BJ (cell line): ENCODE data around the gene STAT5A. TPM values are rescaled to one million over a fixed set of nuclear protein-coding genes. Genes with fewer than 3 reads are reported as not detected.
A peak's percentile ranks its signal among the peaks of the same experiment; 100 is the strongest.

Source experiments
- CTCF ChIA-PET: fragments of 350-600 bp; formaldehyde crosslinking; extraction: SDS; loops from one replicate; lab custom pipeline; 2021; ENCODE audit warnings: antibody characterized with exemption, inconsistent platforms; lab: Yijun Ruan, JAX
- POLR2A ChIA-PET: fragments of 300-600 bp; sonication (Branson Sonifier 250); formaldehyde crosslinking; extraction: SDS; loops from one replicate; lab custom pipeline; 2021; ENCODE audit warnings: antibody characterized with exemption; lab: Charles Lee
- DNase-seq: peaks from one replicate; pipeline ENCODE4 v3.0.0-alpha.2; 2011; ENCODE audit warnings: low read depth
- H3K27me3 ChIP-seq: 2 replicates; pipeline ENCODE4 v1.6.0; 2011; ENCODE audit warnings: low read length; ENCODE audit not compliant: control insufficient read depth, insufficient read depth
- H3K36me3 ChIP-seq: 2 replicates; pipeline ENCODE4 v1.5.1; 2011; ENCODE audit warnings: low read length; ENCODE audit not compliant: control insufficient read depth, insufficient read depth
- H3K4me3 ChIP-seq: 2 replicates; pipeline ENCODE4 v1.5.1; 2011; ENCODE audit warnings: low read depth, mild to moderate bottlenecking, control low read depth, low read length
- polyA plus RNA-seq: library from polyadenylated mRNA; depleted of rRNA; stranded (reverse); fragments of >200 nt; gene quantifications from 2 replicates; pipeline ENCODE4 v1.2.3, GENCODE V29; 2011
- TF ChIP-seq, protein P1 (sequence below): IDR thresholded peaks from 2 replicates; pipeline ENCODE4 v1.5.1; 2011; ENCODE audit warnings: low read depth, mild to moderate bottlenecking, control low read depth, inconsistent platforms, low read length, moderate library complexity; ENCODE audit not compliant: insufficient read depth

Gene STAT5A
- polyA plus RNA-seq, 1 experiment, result 17.2 TPM

DNA sequence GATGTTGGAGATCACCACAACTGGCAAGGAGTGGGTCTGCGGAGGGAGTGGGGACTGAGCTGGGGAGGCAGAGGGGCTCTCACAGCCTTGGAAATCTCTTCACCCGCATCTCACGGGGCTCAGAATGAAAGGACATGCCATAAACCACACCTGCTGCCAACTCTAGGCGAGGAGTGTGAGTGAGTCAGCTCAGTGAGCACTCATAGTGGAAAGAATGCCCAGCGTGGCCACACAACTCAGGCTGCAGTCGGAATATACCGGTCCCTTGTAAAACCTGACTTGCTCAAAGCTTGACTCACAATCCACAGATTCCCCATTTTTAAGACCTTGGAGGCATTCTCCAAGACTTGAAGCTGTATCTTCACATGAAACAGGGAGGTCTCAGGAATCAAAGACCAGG lies 36.7 kb downstream of the STAT5A start:
- CTCF ChIA-PET, result interaction anchor here (1.3 to 8.2 kb wide), 10 partner anchors 11 to 202 kb away, joined by 3 to 90 read pairs (median 4); partner anchors contain the start of genes CAVIN1 and STAT3
- peaks cover 15% of the 10 kb centered on the region for H3K36me3 ChIP-seq
- POLR2A ChIA-PET, result interaction anchor here (0.5 to 1.2 kb wide), 3 partner anchors 64 to 211 kb away, joined by 4 read pairs; partner anchors contain the start of genes CAVIN1 and NAGLU

DNA sequence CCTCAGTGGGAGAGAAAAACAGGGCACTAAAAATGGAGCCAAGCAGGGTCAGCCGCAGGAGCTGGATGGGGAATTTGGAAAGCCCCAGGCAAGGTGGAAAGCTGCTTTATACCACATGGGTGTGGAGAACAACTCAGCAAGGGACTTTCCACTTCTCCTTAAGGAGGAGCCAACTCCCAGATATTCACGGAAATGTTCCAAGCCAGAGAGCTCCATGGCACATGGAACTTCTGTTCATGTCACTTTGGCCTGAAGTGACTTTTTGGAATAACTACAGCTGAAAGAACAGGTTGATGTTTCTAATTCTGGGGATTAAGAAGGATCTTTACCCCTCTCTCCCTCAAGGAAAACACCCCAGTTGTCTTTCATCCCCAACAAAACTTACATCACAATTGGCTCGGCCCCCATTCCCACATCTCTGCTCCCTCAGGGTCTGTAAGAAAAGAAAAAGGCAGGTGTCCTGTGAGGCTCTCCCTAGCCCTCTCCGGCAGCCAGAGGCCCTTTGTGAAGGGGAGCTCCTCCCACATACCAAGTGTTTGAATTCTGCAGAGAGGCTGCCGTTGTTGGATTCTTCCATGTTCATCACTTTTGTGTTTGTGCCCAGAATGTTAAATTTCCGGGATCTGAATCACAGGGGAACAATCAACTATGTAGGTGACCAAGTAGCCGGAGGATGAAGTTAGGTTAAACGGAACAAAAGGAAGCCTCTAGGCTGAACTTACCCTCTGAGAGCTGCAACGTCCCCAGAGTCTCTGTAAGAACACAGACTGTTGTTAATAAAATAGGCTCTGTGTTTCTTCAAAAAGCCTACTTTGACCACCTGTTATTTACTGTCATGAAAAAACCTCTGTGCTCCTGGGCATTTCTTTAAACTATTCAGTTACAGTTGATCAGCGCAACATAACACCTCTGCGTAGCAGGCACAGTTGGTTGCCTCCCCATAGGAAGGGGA lies 41.0 kb downstream of the STAT5A start:
- ChIA-PET POLR2A (interaction anchor here (0.5 to 1.5 kb wide), 6 partner anchors 11 to 94 kb away, joined by 3 to 18 read pairs (median 4); partner anchors contain the start of genes CAVIN1 and STAT3), CTCF (interaction anchor here (1.0 to 8.2 kb wide), 7 partner anchors 11 to 198 kb away, joined by 3 to 90 read pairs (median 5); partner anchors contain the start of gene STAT3)
- H3K27me3 ChIP-seq, result no peaks in the 10 kb centered on the region
- TF ChIP-seq, protein P1, sequence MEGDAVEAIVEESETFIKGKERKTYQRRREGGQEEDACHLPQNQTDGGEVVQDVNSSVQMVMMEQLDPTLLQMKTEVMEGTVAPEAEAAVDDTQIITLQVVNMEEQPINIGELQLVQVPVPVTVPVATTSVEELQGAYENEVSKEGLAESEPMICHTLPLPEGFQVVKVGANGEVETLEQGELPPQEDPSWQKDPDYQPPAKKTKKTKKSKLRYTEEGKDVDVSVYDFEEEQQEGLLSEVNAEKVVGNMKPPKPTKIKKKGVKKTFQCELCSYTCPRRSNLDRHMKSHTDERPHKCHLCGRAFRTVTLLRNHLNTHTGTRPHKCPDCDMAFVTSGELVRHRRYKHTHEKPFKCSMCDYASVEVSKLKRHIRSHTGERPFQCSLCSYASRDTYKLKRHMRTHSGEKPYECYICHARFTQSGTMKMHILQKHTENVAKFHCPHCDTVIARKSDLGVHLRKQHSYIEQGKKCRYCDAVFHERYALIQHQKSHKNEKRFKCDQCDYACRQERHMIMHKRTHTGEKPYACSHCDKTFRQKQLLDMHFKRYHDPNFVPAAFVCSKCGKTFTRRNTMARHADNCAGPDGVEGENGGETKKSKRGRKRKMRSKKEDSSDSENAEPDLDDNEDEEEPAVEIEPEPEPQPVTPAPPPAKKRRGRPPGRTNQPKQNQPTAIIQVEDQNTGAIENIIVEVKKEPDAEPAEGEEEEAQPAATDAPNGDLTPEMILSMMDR, result no peak
- peak; percentile 52 for DNase-seq
- H3K36me3 ChIP-seq, result peaks cover 17% of the 10 kb centered on the region
- H3K4me3 ChIP-seq, result no peak overlapping the region

More for the DNA sequence above, 36.7 kb downstream of the STAT5A start:
- peak; percentile 73 for DNase-seq
- TF ChIP-seq, protein P1, result peak; percentile 9; the same call in 1 of the 2 replicates
- no peak overlapping the region for H3K4me3 ChIP-seq
- H3K27me3 ChIP-seq, result no peaks in the 10 kb centered on the region

DNA sequence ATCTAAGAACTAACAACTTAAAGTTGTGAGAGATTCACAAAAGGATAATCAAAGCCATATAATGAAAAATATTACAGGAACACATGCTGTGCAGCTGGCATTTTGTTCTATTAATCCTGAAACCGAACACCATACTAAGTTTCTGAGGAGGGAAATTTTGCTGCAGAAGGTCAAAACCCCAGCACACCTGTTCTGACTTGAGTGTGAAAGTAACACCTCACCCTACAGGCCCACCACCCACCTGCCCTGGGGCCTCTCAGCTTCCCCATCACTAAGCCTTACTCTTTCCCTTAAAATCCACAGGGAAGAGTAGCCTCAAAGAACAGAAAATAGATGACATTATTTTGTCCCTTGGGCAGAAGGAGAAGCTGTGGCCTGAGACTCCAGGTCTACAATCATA lies 44.8 kb downstream of the STAT5A start:
- Histone ChIP-seq H3K36me3 (peaks cover 21% of the 10 kb centered on the region), H3K27me3 (no peaks in the 10 kb centered on the region), H3K4me3 (no peak overlapping the region)
- TF ChIP-seq, protein P1, result no peak
- DNase-seq, result no peak
- ChIA-PET POLR2A (no interaction called here), CTCF (interaction anchor here (0.6 to 1.6 kb wide), 2 partner anchors 182 to 194 kb away, joined by 3 to 4 read pairs; no protein-coding TSS in a partner anchor)

DNA sequence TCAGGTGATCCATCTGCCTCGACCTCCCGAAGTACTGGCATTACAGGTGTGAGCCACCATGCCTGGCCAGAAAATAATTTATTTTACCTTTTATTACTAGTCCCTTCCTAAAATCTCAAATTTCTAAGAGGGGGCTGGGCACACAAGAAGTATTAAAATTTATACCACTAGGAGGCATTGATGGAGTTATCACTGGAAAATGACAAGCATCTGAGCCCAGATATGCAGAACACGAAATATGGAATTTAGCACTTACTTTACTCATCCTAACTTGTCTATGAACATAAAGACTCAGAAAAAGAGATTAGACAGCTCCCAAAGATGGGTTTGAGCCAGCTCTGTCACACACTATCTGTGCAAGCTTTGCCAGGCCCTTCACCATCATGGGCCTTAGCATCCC lies 46.4 kb downstream of the STAT5A start:
- Histone ChIP-seq H3K4me3 (no peak overlapping the region), H3K36me3 (peaks cover 29% of the 10 kb centered on the region), H3K27me3 (no peaks in the 10 kb centered on the region)
- TF ChIP-seq, protein P1, result no peak
- no peak for DNase-seq
- ChIA-PET POLR2A (no interaction called here), CTCF (interaction anchor here (0.9 to 1.6 kb wide), 2 partner anchors 13 to 193 kb away, joined by 4 to 5 read pairs; no protein-coding TSS in a partner anchor)

DNA sequence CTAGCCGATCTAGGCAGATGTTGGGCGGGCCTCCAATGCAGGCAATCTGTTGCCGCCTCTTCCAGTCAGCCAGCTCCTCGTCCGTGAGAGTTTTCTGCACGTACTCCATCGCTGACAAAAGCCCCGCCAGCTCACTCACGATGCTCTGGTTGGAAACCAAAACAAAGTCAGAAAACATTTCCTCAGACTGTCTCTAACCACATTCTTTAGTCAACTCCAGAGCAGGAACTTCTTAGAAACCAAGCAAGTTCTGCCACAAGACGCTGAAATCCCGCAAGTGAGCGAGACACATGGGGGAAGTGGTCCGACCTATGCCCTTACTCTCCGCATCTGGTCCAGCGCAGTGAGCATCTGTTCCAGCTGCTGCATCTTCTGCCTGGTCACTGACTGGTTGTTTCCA lies 49.1 kb downstream of the STAT5A start:
- Histone ChIP-seq H3K27me3 (no peaks in the 10 kb centered on the region), H3K4me3 (no peak overlapping the region), H3K36me3 (peaks cover 32% of the 10 kb centered on the region)
- CTCF ChIA-PET, result no interaction called here
- DNase-seq, result no peak
- TF ChIP-seq, protein P1, result no peak
- POLR2A ChIA-PET, result no interaction called here
